BJ (cell line): ENCODE measurements around the gene ARID3A. TPM values are rescaled to one million over a fixed set of nuclear protein-coding genes. Genes with fewer than 3 reads are reported as not detected.
A peak's percentile ranks its signal among the peaks of the same experiment; 100 is the strongest.

Source experiments
- CTCF ChIA-PET: fragments of 350-600 bp; formaldehyde crosslinking; extraction: SDS; loops from one replicate; lab custom pipeline; 2021; ENCODE audit warnings: antibody characterized with exemption, inconsistent platforms; lab: Yijun Ruan, JAX
- POLR2A ChIA-PET: fragments of 300-600 bp; sonication (Branson Sonifier 250); formaldehyde crosslinking; extraction: SDS; loops from one replicate; lab custom pipeline; 2021; ENCODE audit warnings: antibody characterized with exemption; lab: Charles Lee
- DNase-seq: peaks from one replicate; pipeline ENCODE4 v3.0.0-alpha.2; 2011; ENCODE audit warnings: low read depth
- H3K27me3 ChIP-seq: 2 replicates; pipeline ENCODE4 v1.6.0; 2011; ENCODE audit warnings: low read length; ENCODE audit not compliant: control insufficient read depth, insufficient read depth
- H3K36me3 ChIP-seq: 2 replicates; pipeline ENCODE4 v1.5.1; 2011; ENCODE audit warnings: low read length; ENCODE audit not compliant: control insufficient read depth, insufficient read depth
- H3K4me3 ChIP-seq: 2 replicates; pipeline ENCODE4 v1.5.1; 2011; ENCODE audit warnings: low read depth, mild to moderate bottlenecking, control low read depth, low read length
- CTCF ChIP-seq: IDR thresholded peaks from 2 replicates; pipeline ENCODE4 v1.5.1; 2011; ENCODE audit warnings: low read depth, mild to moderate bottlenecking, control low read depth, inconsistent platforms, low read length, moderate library complexity; ENCODE audit not compliant: insufficient read depth
- polyA plus RNA-seq: library from polyadenylated mRNA; depleted of rRNA; stranded (reverse); fragments of >200 nt; gene quantifications from 2 replicates; pipeline ENCODE4 v1.2.3, GENCODE V29; 2011

Gene ARID3A
- polyA plus RNA-seq, 1 experiment, result 17.4 TPM

GRCh38 chr19:952049-952679 is 26.3 kb downstream of the ARID3A start:
- no peak for TF ChIP-seq CTCF
- DNase-seq, result no peak
- Histone ChIP-seq H3K4me3 (no peak overlapping the region), H3K27me3 (no peaks in the 10 kb centered on the region), H3K36me3 (peaks cover 13% of the 10 kb centered on the region)
- POLR2A ChIA-PET, result no interaction called here
- CTCF ChIA-PET, result no interaction called here

- Histone ChIP-seq H3K4me3 (peak overlapping the region; percentile 16), H3K36me3 (peaks cover 7% of the 10 kb centered on the region), H3K27me3 (no peaks in the 10 kb centered on the region)
- DNase-seq, result no peak
- ChIA-PET POLR2A (no interaction called here), CTCF (no interaction called here)
- no peak for TF ChIP-seq CTCF
Observed at GRCh38 chr19:952680-953444, 27.0 kb downstream of the ARID3A start.

- no peak for TF ChIP-seq CTCF
- DNase-seq, result no peak
- Histone ChIP-seq H3K36me3 (peaks cover 3% of the 10 kb centered on the region), H3K4me3 (no peak overlapping the region), H3K27me3 (no peaks in the 10 kb centered on the region)
- POLR2A ChIA-PET, result no interaction called here
- CTCF ChIA-PET, result interaction anchor here (0.7 kb wide), 1 partner anchor 31 kb away, joined by 3 read pairs; no protein-coding TSS in a partner anchor
Observed at GRCh38 chr19:953445-954271, 27.8 kb downstream of the ARID3A start.

GRCh38 chr19:954272-954671 is 28.4 kb downstream of the ARID3A start:
- Histone ChIP-seq H3K36me3 (peaks cover 3% of the 10 kb centered on the region), H3K27me3 (no peaks in the 10 kb centered on the region), H3K4me3 (no peak overlapping the region)
- no peak for DNase-seq
- TF ChIP-seq CTCF, result no peak
- ChIA-PET POLR2A (no interaction called here), CTCF (no interaction called here)
